PC-3 (cell line): ENCODE measurements around the gene RBM33.

Experiments
- EZH2 ChIP-seq: fragments of 300-600 bp; sonication (generic); IDR thresholded peaks from one replicate; pipeline ENCODE4 v1.6.1; 2017; ENCODE audit warnings: antibody characterized with exemption, mild to moderate bottlenecking, low read length; ENCODE audit not compliant: unreplicated experiment
- TF ChIP-seq, protein P1 (sequence below): fragments of 300-600 bp; sonication (generic); conservative IDR thresholded peaks from 2 replicates; pipeline ENCODE4 v1.5.1; 2017; ENCODE audit warnings: antibody characterized with exemption, low read depth, mild to moderate bottlenecking, low read length

DNA sequence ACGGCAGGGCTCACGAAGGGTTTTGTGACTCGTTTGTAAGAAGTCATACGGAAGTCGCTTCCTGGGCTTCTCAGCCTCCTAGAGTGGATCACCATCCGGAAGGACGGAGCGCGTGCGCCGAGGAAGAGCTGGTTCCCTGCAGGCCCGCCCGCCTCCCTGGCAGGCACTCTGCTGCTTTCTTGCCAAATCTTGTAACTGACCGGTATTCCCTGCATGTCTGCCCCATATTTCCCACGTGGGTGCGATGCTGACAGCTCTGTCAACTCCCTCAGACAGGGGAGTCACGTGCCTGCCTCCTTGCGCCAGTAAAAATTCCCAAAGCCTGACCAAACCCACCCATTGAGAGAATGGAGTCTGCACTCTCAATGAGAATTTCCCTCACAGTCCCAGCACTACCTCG lies 155.1 kb downstream of the RBM33 start:
- TF ChIP-seq, protein P1, sequence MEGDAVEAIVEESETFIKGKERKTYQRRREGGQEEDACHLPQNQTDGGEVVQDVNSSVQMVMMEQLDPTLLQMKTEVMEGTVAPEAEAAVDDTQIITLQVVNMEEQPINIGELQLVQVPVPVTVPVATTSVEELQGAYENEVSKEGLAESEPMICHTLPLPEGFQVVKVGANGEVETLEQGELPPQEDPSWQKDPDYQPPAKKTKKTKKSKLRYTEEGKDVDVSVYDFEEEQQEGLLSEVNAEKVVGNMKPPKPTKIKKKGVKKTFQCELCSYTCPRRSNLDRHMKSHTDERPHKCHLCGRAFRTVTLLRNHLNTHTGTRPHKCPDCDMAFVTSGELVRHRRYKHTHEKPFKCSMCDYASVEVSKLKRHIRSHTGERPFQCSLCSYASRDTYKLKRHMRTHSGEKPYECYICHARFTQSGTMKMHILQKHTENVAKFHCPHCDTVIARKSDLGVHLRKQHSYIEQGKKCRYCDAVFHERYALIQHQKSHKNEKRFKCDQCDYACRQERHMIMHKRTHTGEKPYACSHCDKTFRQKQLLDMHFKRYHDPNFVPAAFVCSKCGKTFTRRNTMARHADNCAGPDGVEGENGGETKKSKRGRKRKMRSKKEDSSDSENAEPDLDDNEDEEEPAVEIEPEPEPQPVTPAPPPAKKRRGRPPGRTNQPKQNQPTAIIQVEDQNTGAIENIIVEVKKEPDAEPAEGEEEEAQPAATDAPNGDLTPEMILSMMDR = no peak
- TF ChIP-seq EZH2 = no peak
